Activated CD4-positive, alpha-beta T cell treated with anti-CD3 and anti-CD28 coated beads, Interleukin-2, amount 50 U/mL, for 24 hours (primary cell): Measurements from ENCODE around the gene KRTAP10-11.
"Not testable (repeated sequence)": the region's sequence is repeated elsewhere in the genome, so short reads cannot be mapped to it uniquely, and the experiment has no call there.

ENCODE experiments used
- DNase-seq, 2 donors: peaks; one replicate each; pipeline ENCODE4 v3.0.0-alpha.2; 2020; ENCODE audit warnings: low read depth in 1 of 2, low spot score in 1 of 2

The KRTAP10-11 gene

GRCh38 chr21:44661567-44661966, 15.4 kb downstream of the KRTAP10-11 start:
- DNase-seq, result not testable (repeated sequence)

- DNase-seq, result no peak
These were observed 18.5 kb downstream of the KRTAP10-11 start for GRCh38 chr21:44664691-44665090.

- no peak for DNase-seq
These were observed 20.4 kb downstream of the KRTAP10-11 start, which contains the start of gene KRTAP12-2 for GRCh38 chr21:44666401-44667320. TSS of gene KRTAP12-2 (minus strand) at chr21:44666927. CDS start at chr21:44666886, 41 bp downstream.

GRCh38 chr21:44667612-44668011, 21.4 kb downstream of the KRTAP10-11 start:
- no peak for DNase-seq

- DNase-seq, result no peak
These were observed 24.6 kb downstream of the KRTAP10-11 start for GRCh38 chr21:44670642-44671432.

- DNase-seq, result no peak
These were observed 25.7 kb downstream of the KRTAP10-11 start for GRCh38 chr21:44671911-44672310.

GRCh38 chr21:44677881-44678280, 31.7 kb downstream of the KRTAP10-11 start:
- DNase-seq, result no peak

- DNase-seq, result no peak
These were observed 34.9 kb downstream of the KRTAP10-11 start for GRCh38 chr21:44681152-44681551.

- DNase-seq, result no peak
These were observed 35.8 kb downstream of the KRTAP10-11 start, which contains the start of gene KRTAP12-1 for GRCh38 chr21:44681861-44682579. TSS of gene KRTAP12-1 (minus strand) at chr21:44682163. CDS start at chr21:44682123, 40 bp downstream.

GRCh38 chr21:44682580-44683151, 36.5 kb downstream of the KRTAP10-11 start:
- DNase-seq, result no peak

- DNase-seq, result no peak
These were observed 37.9 kb downstream of the KRTAP10-11 start for GRCh38 chr21:44684077-44684476.

GRCh38 chr21:44684483-44684882, 38.3 kb downstream of the KRTAP10-11 start:
- no peak for DNase-seq

GRCh38 chr21:44685050-44685449, 38.8 kb downstream of the KRTAP10-11 start:
- not testable (repeated sequence) for DNase-seq

GRCh38 chr21:44686000-44686781, 40.0 kb downstream of the KRTAP10-11 start:
- DNase-seq, result no peak

- no peak for DNase-seq
These were observed 40.8 kb downstream of the KRTAP10-11 start for GRCh38 chr21:44686843-44687561.

- no peak for DNase-seq
These were observed 41.5 kb downstream of the KRTAP10-11 start for GRCh38 chr21:44687671-44688070.

GRCh38 chr21:44689740-44690139, 43.5 kb downstream of the KRTAP10-11 start:
- not testable (repeated sequence) for DNase-seq

- DNase-seq, result no peak
These were observed 45.5 kb downstream of the KRTAP10-11 start for GRCh38 chr21:44691686-44692085.

GRCh38 chr21:44692798-44693512, 46.7 kb downstream of the KRTAP10-11 start:
- no peak for DNase-seq
